HG02798 (cell line): ENCODE results near the gene CDH13.

Experiments
- ATAC-seq: cut with Tn5 transposase; IDR thresholded peaks from one replicate; pipeline ENCODE4 v1.9.1; 2021; ENCODE audit warnings: mild to moderate bottlenecking; ENCODE audit not compliant: unreplicated experiment, poor library complexity

CDH13 gene

DNA sequence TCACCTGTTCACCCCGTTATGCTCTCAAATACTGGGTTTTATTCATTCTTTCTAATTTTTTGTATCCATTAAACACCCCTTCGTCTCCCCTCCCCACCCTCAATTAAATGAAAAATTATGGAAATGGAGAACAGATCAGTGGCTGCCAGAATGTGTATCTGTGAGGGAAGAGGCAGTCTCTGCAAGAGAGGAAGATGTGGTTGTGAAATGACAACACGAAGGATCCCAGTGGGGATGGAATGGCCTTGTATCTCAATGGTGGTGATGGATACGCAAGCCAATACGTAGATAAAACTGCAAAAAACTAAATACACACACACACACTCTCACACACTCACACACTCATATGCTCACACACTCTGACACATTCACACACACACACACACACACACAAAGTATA lies 570.7 kb downstream of the CDH13 start:
- ATAC-seq = no peak

DNA sequence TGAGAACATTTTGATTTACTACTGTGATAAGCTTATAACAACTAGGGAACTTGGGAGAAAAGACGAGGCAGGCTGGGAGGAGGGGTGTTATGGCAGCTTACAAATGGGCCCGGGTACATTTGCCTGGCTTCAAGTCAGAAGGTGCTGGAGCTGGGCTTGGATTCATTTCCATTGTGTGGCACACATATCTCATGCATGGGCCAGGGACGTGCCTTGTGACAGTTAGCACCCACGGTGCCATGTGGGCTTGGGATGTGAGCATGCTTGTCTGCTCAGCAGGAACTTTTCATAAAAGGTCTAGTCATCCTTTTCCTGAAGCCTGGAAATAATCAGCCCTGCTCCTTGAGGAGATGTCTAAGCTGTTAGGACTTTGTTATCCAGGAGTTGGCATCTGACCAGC lies 572.2 kb downstream of the CDH13 start:
- no peak for ATAC-seq

DNA sequence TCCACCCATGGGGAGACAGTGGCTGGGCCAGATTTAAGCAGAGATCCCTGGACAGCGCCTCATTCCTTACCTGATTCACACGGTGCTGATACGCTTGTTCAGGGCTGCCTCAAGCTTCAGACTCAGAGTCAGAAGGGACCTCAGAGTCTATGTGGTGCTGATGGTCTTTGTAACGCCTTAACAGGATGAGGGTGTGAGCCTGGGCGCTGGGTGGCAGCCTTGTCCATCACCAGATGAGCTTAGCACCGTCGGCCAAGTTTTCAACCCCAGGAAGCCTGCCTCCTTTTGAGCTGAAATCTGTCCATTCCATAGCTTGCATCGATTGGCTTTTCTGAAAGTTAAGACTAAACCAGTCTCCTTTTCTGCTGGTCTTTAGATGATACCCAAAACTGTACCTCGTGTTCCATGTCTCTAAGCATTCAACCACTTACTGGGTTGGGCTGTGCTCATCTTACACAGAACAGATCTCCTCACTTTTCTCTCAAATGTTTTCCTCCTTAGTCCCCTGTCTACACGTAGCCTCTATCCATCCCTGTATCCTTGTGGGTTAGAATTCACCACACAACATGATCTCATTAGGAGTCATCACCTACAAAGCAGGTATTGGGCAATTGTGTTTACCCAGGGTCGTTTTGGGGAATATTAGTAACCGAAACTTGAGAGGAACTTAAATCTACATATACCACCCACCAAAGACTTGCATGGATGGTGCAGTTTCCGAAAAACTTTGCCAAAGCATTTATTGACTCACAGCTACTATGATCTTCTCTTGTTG lies 573.4 kb downstream of the CDH13 start:
- ATAC-seq = no peak

DNA sequence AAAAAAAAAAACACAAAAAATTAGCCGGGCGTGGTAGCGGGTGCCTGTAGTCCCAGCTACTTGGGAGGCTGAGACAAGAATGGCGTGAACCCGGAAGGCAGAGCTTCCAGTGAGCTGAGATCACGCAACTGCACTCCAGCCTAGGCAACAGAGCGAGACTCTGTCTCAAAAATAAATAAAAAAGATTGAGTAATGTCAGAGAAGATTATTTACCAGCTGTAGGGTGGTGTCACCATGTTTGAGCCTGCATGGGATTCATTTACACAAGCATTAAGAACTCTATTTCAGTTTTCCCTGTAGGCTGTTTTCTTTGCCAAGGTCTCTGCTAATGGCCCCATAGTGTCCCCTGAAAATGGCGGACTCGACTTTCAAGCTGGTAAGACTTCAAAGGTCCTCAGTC lies 575.0 kb downstream of the CDH13 start:
- ATAC-seq = no peak

DNA sequence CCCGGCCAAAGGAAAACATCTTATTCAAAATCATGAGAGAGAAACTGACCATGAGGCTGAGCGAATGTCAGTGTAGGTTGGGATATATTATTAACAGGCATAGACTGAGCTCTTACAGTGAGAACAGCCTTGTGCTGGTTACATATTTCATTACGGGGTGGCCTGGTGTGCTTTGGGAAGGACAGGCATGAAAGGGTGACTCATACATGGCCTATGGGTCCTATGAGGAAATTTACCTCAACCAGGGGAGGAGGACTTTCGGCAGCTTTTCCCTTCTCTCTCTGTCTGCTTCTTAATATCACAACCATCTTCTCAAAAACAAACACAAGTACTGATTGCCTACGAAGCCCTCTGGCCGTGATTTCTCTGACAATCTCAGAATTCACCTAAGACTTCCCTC lies 579.1 kb downstream of the CDH13 start:
- no peak for ATAC-seq

DNA sequence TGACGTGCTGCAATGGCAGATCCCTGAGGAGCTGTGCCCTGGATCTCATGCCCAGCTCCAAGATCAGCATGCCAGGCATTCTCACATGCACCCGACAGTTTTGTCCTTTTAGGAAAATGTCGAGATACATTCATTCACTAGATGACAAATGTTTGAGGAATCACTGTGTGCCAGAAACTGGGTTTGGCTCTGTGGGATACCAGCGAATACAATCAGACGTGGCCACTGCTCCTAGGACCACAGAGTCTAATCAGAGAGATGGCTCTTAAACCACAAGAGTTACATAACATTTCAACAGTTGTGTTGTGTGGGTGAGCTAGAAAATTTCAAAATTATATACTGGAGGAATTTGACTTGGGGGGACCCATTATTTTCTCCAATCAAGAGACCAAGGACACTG lies 579.7 kb downstream of the CDH13 start:
- no peak for ATAC-seq

DNA sequence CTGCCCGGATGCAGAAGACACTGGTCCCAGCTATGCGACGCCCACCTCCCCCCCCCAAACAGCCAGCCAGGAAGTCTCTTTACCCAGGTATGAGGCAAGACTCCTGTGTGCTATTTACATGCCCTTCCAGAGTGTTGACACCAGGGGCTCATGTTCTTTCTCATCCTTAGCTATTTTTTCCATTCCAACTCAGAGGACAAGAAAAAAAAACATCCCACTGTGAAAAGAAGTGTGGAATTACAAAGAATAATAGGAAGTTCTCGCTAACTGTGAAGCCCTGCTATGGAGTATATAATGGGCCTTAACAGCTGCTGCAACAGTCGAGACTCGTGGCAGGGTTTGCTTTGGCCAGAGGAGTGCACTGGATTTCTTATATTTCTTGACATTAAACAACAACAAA lies 584.9 kb downstream of the CDH13 start:
- no peak for ATAC-seq

DNA sequence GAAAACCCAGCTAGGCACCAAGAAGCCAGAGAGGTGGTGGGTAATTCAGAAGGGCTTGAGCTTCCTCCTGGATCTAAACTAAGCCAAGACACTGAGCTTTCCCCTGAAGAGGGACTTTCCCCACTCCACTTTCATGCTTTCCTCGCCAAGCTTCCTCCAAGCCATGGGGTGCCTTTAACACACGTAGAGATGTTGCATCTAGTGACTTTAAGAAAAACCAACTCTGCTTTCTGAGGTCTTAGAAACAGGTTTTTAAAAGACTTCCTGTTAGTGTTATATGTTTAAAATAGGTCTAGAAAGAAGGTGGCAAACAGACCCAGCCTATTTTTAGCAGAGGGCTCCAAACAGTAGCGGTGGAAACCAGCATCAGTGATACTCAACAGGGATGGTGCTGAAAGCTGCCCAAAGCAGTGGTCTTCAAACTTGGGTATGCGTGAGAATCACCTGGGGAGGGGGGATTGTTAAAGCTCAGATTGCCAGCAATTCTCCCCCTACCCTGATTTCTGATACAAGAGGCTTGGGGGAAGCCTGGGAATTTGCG lies 585.6 kb downstream of the CDH13 start:
- ATAC-seq = no peak

DNA sequence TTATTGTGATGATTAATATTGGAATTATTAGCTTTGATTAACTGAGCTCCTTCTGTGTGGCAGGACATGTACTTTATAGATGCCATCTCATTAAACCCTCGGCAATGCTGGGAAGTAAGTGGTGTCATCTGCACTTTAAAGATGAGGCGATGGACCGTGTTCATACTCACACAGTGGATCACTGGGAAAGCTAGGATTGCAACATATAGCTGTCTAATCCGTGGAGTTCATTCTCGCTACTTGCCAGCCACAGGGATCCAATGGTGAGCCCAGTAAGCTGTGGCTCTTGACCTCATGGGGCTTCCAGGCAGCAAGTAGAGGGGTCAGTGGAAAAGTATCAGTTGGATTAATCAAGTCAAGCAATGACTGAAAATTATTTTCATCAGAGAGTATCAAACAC lies 587.9 kb downstream of the CDH13 start:
- no peak for ATAC-seq

DNA sequence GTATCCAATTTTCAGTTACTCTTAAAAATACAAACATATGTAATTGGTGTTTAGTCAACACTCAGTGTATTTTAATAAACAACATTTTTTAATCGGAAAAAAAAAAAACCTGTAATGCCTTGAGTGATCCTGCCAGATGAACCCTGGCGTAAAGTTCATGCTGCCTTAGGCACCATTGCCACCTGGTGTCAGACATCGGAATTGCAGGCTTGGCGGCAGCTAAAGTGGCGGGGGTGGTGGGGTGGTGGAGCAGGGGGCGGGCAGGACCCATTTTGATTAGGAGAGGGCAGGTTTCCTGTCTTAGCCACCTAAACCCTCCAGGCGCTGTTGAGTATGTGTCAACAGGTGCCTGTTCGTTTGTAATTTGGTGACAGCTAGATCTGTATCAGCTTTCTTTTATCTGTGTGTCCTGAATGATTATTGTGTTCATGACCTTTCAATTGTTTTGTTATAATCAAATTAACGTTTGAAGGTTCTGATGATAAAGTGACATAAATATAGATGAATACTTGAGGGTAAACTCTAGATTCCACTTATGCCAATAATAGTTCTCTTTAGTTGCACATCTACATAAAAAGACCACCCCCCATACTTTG lies 588.7 kb downstream of the CDH13 start:
- no peak for ATAC-seq

DNA sequence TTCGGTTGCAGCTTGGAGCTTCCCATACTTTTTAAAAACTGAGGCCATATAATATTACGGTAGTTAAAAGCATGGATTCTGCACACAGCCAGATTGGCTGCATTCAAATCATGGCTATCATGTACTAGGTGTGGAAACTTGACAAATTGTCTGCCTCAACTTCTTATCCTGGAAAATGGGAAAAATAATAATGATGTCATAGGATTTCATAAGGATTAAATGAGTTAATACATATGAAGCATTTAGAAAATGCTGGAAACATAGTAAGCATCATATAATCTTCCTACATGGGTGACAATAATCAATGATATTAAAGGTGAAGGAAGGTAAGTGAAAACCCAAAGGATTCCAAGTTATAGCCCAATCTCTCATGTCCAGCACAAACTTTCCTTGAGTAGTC lies 592.5 kb downstream of the CDH13 start:
- ATAC-seq = no peak

DNA sequence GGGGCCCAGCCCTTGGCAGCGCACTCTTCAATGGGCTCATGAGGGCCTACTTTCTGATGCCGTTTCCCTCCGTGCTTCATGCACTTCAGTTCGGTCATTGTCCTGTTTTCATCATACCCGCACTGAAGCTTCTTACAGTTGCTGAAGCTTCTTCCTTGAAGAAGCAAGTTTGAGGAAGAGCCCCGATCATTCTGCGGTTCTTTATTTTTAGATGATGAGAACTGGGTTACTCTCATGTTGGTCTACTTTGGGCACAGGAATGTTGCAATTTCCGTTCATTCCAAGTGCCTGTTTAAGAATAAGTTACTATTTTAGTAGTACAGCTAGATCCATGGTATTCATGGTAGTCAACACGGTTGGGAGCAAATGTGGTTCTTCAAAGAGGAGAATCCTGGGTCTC lies 593.3 kb downstream of the CDH13 start:
- ATAC-seq = no peak

DNA sequence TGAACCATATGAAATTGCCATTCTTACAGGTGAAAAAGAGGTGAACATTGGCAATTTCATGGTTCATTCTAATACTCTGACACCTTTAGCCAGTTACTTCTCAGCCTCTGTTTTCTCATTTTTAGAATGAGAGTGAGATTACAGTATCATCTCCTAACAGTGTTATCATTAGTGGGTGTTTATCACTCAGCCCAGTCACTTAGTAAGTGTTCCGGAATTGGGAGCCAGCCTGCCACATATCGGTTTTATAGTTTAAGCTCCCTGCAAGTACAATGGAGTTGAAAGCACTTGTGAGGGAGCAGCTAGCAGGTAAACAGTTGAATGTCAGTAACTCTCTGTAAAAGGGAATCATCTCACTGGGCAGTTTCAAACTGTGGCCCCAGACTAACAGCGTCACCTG lies 597.9 kb downstream of the CDH13 start:
- ATAC-seq = no peak

DNA sequence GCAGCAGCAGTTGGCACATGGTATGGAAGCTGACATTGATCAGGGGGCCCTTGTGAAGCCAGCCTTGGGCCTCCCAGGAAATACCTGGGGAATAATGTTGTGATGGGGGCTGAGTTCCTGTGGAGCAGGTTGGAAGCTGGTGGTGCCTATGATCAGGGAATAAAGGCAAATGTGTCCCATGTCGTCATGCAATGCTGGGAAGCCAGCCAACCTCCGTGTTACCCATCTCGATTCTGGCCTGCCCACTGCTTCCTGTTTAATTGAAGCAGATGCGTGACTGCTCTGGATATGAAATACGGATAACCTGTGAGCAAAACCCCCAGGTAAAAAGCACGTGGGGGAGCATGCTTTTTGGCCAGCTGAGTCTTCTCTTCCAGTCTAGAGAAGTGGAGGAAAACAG lies 600.6 kb downstream of the CDH13 start:
- ATAC-seq = no peak

DNA sequence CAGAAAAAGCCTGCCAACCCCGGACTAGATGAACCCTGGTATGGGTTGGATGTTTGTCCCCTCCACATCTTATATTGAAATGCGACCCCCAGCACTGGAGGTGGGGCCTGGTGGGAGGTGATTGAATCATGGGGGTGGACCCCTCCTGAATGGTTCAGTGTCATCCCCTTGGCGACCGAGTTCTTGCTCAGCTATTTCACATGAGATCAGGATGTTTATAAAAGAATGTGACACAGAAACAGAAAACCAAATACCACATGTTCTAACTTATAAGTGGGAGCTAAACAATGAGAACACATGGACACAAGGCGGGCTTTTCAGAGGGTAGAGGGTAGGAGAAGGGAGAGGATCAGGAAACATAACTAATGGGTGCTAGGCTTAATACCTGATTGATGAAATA lies 605.0 kb downstream of the CDH13 start:
- ATAC-seq = no peak

DNA sequence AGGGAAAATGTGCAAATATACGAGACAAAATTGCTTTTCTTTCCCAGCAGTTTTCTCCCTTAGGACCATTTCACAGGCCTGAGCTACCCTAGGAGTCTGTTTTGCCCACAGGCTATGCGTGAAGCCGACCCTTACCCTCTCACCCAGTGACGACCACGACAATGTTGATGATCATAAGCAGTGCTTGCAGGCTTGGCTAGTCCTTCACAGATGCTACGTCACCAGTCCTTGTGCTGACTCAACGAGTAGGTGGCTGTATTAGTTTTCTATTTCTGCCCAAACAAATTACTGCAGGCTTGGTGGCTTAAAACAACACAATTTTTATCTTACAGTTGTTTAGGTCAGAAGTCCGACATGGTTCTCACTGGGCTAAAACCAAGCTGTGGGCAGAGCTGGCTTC lies 606.4 kb downstream of the CDH13 start:
- ATAC-seq = no peak

DNA sequence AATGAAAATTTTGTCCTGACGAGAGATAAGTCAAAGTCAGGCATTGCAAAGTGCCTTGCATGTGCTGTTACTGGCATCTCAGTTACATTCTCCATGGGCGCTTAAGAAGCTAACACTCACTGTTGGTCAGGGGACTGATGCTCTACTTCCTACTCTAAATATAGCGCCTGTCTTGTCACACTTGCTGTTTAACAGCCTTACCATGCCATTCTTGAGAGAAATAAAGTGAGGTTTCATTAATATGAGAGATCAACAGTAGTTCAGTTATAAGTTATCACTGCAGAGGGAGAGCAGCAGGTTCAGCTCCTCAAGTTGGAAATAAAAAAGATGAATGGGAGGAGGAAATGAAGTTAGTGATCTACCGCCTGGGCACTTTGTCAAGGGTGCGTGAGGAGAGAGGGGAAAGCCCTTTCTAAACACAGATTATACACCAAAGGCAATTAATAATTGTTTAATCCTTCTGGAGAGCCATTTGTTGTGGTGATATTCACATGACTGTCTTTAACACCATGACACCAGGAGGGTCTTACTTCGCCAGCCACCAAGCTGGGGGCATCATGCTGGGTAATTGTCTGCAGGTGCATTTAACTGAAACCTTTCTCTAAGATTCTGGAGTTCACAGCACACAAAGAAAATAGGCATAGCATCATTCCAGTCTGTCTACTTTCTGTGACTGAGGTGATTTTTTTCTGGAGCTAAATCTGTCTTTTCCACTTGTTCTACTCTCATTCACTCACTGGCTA lies 612.4 kb downstream of the CDH13 start:
- no peak for ATAC-seq

DNA sequence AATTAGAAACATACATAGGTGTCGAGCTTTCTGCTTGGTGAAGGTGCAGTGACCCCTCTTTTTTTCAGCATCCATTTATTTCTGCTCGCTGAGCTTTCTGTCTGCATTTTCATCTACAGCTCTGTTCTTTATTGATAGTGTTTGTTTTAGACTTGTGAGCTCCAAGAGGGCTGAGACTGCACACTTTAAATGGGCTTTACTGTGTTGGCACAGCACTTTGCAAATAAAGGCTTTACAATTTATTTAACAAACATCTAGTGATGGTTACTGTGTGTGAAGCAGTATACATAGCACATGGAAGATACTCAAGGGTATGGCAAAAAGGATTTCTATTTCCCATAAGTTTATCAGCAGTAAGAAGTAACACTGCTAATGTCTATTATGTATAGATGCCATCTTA lies 617.3 kb downstream of the CDH13 start:
- ATAC-seq = no peak

DNA sequence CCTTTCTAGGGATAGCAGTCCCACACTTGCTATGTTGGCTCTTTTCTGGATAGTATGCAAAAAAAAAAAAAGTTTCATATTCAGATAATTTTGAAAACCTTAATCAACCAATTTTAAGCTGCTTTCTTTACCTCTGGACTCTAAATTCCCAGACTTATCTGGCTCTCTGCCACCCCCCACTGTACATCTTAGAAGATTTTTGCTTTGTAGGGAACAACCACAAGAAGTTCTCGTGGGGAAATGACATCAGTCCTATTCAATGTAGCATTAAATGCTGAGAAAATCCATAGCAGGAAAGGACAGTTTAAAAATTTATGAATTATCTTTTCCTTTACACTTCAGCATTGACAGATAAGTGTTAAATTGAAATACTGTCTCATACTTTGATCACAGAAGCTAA lies 618.3 kb downstream of the CDH13 start:
- no peak for ATAC-seq

DNA sequence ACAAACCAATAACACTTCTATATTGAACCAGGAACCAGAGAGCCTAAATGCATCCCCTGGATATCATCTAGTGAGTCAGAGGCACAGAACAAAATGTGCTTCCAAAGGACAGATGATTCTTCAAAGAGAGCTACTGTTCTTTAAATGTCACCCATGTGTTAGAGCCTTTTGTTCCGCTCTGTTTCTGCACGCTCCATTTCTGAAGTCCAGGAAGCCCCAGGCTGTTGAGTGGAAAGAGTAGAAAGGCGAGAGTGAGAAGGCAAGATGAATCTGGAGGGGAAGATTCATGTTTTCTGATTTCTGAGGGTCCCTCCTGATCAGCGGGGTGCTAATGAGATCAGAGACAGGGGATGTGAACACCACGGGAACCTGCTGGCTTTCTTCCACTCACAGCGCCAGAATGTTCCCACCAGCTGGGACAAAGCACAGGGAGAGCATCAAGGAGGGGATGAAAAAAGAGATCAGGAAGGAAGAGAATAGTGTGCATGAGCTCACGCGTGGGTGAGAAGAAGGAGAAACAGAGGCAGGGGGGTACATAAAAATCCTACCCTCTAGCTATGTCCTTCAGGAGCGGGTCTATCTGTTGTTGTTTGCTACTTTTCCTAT lies 621.1 kb downstream of the CDH13 start:
- ATAC-seq = no peak
